Germinal center (tissue), 1 donor: ENCODE data around the gene MUC4.
A peak's percentile ranks its signal among the peaks of the same experiment; 100 is the strongest.

Source experiments
- DNase-seq: peaks from one replicate; pipeline ENCODE4 v3.0.0; 2012; ENCODE audit warnings: mixed read lengths, low spot score

MUC4 gene, protein sequence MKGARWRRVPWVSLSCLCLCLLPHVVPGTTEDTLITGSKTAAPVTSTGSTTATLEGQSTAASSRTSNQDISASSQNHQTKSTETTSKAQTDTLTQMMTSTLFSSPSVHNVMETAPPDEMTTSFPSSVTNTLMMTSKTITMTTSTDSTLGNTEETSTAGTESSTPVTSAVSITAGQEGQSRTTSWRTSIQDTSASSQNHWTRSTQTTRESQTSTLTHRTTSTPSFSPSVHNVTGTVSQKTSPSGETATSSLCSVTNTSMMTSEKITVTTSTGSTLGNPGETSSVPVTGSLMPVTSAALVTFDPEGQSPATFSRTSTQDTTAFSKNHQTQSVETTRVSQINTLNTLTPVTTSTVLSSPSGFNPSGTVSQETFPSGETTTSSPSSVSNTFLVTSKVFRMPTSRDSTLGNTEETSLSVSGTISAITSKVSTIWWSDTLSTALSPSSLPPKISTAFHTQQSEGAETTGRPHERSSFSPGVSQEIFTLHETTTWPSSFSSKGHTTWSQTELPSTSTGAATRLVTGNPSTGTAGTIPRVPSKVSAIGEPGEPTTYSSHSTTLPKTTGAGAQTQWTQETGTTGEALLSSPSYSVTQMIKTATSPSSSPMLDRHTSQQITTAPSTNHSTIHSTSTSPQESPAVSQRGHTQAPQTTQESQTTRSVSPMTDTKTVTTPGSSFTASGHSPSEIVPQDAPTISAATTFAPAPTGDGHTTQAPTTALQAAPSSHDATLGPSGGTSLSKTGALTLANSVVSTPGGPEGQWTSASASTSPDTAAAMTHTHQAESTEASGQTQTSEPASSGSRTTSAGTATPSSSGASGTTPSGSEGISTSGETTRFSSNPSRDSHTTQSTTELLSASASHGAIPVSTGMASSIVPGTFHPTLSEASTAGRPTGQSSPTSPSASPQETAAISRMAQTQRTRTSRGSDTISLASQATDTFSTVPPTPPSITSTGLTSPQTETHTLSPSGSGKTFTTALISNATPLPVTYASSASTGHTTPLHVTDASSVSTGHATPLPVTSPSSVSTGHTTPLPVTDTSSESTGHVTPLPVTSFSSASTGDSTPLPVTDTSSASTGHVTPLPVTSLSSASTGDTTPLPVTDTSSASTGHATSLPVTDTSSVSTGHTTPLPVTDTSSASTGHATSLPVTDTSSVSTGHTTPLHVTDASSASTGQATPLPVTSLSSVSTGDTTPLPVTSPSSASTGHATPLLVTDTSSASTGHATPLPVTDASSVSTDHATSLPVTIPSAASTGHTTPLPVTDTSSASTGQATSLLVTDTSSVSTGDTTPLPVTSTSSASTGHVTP (N-terminal part only)

DNA sequence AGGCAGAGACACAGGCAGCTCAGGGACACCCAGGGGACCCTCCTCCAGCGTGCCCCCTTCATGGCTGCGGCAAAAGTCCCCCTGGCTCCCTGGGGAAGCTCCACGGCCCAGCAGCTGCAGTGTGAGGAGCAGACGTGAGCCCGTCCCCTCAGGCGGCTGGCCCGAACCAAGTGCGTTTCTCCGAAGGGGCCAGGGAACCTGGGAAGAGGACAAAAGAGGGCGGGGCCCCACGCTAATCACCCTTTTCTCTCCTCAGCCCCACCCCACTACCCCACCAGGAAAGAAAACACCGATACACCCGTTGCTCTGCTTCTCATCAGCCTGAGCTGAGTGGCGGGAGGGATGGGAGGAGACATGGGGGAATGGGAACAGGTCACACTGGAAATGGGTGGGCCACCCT is at the start of gene MUC4:
Gene MUC4, minus strand, starts transcription at position 174 of the 400 bp plus-strand sequence. Its CDS starts 112 bp downstream, at position 62.
- no peak for DNase-seq

DNA sequence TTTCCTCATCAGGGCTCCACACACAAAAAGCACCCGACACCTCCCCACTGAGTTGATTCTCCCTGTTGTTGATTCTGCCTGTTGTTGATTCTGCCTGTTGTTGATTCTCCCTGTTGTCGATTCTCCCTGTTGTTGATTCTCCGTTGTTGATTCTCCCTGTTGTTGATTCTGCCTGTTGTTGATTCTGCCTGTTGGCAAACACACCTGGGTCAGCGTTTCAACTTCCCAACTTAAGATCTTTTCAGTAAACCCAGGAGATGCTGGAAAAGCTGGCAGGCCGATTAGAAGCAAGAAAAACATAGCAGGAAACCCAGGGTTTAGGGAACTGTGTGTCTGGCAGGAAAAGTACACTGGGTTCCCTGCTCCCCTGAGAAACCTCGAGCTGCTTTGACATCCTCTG is 48.7 kb upstream of the MUC4 start:
- DNase-seq, result no peak

DNA sequence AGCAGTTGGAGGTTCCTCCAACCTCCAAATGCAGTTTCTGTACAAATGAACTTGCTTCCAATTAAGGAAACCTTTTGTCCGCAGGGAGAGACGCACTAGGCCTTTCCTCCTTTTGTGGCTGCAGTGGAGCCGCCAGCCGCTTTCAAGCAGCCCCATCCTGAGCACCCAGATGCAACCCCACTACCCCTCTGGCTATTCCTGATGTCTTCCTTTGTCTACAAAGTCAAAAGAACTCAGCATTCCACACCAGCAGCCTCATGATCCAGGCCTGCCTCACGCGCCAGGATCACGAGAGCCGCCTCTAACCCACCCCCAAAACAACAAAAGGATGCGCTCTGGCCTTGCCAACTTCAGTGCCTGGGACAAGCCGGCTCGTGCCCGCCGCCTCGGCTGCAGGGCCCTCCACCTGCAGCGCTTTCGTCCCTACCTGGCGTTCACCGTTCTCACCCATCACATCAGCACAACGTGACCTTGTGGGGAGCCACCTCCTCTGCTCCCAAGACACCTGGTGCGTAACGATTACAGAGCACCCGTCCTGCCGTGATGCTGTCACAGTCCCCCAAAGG is 48.2 kb upstream of the MUC4 start:
- DNase-seq, result no peak

DNA sequence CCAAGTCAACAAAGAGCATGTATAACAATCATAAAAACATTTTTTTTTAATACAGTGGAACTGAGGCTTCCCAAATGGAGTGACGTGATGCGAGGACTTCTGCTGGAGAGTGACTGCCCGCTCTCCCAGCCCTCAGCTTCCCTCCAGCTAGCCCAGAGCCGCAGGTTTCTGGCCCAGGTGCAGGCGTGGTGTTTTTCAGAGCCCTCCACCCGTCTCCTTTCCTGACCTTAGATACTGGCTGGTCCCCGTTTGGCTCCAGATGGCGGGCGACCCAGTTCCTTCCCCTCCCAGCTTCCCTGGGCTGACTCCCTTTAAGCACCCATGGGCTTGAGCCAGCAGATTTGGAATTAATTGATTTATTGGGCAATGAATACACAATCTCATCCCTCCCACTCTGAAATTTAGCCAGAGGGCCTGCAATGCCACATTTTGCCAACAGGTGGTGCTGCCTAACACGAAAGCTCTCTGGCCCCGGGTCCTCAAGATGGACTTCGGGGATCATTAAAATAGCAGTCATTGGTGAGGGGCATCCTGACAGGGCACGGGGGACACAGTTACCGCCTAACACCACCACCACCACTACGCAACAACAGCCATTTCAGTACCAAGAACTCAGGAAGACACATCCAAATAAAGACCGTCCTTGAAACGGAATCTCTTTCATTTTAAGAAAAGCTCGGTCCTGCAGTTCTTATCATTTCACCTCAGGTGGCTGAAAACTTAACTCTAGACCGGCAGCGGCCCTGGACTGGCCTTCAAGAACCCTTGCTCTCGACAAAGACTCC is 47.5 kb upstream of the MUC4 start:
- DNase-seq, result peak; percentile 83

DNA sequence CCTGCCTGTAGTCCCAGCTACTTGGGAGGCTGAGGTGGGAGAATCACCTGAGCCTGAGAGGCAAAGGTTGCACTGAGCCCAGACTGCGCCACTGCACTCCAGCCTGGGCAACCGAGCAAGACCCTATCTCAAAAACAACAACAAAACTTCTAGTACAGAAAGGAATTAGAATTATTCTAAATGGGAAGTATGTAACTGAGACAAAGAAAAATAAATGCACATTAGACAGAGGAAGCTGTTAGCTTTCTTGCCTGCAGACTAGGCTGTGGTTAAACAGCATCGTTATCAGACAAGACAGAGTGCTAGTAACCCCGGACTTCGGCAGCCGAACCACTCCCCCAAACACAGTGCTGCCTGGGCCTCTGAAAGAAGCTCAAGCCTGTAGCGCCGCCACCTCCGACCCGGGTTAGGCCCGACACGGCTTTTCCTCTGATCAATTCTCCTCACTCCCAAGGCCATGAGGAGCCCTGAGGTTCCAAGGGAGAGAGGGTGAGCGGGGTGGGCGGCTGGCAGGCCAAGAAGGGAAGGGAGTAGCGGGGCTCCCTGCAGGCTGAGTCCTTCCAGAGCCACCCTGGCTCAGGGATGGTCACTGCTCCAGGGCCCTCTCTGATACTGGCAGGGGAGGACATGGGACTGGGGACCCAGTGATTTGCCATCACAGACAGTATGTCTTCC is 44.8 kb upstream of the MUC4 start:
- DNase-seq, result no peak

DNA sequence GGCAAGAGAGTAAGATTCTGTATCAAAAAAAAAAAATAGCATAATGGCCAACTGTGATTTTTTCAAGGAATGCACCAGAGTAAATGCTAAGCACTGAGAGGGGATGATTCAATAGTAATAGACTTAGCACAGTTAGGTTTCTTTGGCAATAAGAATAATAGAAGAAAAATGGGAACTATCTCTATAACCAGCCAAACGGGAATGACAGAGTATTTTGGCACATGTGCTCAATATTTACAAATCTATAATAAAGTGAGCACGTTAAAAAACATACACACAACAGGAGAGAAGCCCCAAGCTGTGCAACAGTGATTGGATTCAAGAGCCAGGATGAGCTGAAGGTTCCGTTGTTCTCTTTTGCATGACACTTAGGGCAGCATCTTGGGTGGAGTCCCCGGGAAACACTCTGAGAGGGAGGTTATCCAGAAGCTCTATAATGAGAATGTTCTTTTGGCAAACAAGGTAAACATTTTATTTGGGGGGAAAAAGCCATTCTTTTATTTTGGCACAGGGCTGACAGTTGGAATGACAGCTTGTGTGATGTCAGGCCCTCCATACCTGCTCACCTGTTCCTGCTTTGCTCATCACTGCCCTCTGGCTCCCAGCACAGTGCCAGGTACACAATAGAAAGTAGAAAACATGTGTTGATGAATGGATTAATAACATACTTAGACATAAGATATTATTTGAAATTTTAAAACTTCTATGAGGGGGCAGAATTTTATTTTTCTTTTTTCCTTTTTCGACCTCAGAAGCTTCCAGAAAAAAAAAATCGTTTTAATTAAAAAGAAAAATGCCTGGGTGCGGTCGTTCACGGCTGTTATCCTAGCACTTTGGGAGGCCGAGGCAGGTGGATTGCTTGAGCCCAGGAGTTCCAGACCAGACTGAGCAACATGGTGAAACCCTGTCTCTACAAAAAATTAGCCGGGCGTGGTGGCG is 44.0 kb upstream of the MUC4 start:
- no peak for DNase-seq

DNA sequence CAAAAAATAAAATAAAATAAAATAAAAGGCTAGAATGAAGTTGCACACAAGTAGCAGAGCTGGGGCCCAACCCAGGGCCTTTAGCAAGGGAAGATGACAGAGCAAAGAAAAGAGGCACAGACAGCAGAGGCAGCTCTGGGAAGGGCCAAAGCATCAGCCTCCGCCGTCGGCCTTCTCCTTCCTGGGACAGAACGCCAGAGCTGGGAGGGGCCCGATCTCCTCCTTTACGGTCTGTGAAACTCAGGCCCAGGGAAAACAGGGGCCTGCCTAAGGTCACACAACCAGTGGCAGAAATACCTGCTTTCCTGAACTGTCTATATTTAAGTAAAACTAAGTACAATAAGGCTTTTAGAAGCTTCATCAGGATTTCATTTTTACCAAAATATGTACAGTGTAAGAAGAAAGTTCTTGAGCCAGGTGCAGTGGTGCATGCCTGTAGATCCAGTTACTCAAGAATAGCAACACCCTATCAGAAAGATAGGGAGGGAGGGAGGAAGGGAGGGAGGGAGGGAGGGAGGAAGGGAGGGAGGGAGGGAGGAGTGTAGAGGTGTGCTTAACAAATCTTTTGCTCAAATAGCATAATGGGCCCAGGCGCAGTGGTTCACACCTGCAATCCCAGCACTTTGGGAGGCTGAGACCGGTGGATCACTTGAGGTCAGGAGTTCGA is 43.0 kb upstream of the MUC4 start:
- no peak for DNase-seq

DNA sequence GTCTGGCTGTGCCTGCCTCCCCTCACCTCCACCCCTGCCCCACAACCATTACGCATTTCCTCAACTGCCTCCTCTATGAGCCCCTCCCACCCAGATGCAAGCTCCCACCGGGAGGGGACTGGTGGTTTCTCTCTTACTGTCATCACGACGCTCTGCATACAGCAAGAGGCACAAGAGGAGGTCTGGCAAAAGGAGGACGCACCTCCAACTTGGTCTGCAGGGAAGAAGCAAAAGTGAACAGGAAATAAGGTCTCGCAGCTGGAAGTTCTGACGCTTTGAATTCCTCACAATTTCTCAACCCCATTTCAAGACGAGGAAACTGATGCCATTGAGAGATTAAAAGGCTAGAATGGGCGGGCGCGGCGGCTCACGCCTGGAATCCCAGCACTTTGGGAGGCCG is 42.3 kb upstream of the MUC4 start:
- no peak for DNase-seq

DNA sequence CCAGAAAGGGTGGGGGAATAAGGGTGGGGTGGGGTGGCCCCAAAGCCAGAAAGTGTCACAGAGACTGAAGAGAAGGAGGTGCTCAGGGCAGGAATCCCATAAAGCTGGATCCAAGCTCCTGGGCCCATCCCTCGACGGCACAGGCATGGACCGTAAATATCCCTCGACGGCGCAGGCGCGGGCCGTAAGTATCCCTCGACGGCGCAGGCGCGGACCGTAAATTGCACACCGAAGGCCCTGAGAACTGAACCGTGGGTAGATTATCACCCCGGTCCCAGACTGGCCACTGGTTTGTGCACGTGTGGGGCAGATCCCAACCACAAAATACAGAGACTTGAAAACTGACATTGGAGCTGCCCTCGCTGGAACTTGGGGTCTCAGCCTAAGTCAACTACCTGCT is 41.3 kb upstream of the MUC4 start:
- no peak for DNase-seq

DNA sequence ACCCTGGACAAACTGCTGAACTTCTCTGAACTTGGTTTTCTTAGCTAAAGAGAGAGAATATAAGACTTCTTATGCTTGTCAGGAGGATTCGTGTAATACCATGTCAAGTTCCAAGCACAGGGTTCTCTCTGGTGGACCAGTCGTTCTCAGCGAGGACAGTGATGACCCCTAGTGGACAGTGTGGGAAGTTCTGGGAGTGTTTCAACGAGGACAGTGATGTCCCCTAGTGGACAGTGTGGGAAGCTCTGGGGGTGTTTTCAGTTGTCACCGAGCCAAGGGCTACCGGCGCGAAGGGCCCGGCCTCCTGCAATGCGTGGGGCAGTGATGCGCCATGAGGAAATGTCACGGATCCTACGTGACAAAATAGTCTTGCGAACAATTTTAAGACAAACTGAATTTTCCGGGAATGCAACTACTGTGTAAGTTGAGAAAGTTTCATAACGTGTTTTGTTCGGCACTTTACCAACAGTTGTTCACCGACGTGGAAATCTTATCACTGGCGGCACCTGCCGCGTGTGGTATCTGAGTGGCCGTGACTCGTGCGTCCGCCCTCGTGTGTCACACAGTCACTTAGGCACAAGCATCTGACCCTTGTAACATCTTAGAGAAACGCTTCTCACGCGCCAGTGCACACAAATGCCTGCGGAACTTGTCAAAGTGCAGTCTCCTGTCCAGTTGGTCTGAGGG is 39.3 kb upstream of the MUC4 start:
- peak; percentile 85 for DNase-seq

DNA sequence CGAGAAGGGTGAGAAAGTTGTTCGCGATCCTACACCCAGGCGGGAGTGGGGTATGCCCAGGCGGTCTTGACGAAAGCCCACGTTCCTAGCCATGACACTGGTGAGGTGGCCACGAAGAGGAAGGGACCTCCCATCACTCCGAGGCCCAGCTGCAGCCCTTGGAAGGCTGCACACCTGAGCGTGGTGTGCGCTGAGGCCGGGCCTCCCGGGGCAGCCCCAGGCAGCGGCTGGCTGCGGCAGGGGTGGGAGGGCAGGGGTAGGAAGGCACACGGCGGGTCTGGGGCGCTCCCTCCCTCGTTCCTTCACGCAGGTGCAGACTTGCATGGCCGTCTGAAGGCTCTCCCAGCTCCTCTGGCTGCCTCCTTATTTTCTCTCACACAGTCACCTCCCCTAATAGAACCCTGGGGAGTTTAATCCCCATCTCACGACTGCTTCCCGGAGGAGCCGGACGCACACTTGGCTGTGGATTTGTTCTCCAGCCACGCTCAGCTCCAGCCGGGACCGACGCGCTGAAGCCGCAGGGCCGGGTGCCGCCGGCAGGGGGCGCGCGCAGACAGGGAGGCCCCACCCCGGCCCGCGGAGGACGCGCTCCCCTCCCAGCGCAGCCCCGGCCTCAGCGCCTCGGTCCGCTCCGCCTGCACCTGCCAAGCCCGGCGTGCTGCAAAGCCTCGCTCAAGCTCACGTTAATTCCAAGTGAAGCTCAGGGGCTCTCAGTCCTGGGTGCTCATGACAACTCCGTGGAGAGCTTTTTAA is 37.8 kb upstream of the MUC4 start:
- DNase-seq, result peak; percentile 75

DNA sequence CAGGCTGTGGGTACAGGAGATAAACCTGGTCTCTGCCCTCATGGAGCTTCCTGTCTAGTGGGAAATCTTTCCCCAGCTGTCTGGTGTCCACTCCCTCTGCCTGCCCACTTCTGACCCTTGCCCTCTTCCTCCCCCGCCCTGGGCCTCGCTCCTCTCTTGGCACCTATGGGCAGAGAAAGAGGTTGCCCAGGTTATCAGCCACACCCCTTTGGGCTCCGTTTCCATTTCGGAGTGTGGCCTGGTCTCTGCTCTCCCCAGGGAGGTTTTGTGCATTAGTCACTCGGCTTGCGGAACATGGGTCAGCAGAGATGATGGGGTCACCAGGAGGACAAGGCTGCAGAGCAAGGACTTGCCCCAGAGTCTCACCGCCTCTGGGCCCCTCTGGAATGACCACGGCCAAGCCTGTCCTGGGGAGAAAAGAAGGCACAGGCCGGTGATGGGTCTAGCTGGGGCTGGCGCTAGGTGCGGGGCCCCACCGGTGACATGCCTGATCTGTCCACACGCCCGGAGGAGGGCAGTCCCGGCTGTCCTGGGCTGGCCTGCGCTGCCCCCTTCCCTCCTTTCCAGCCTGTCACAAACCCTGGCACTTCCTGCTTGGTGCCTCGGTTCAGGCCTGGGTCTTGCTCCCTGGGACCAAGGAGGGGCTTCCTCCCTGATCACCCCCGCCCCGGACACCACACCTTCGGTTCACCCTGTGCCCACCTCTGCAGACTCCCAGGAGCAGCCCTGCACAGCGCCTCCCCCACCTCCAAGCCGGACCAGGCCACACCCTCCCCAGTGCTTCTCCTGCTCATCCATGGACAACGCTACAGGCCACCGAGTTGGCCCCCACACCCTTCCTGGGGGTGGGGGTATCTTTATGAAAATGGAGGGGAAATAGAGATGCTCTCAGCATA is 35.6 kb upstream of the MUC4 start:
- DNase-seq, result no peak

DNA sequence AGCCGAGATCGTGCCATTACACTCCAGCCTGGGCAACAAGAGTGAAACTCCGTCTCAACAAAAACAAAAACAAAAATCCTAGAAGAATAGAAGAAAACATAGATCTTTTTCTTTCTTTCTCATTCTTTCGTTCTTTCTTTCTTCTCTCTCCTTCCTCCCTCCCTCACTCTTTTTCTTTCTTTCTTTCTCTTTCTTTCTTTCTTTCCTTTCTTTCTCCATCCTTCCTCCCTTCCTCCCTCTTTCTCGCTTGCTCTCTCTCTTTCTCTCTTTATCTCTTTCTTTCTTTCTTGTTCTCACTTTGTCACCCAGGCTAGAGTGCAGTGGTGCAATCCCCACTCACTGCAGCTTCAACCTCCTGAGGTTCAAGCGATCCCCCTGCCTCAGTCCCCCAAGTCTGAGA is 33.8 kb upstream of the MUC4 start:
- no peak for DNase-seq

DNA sequence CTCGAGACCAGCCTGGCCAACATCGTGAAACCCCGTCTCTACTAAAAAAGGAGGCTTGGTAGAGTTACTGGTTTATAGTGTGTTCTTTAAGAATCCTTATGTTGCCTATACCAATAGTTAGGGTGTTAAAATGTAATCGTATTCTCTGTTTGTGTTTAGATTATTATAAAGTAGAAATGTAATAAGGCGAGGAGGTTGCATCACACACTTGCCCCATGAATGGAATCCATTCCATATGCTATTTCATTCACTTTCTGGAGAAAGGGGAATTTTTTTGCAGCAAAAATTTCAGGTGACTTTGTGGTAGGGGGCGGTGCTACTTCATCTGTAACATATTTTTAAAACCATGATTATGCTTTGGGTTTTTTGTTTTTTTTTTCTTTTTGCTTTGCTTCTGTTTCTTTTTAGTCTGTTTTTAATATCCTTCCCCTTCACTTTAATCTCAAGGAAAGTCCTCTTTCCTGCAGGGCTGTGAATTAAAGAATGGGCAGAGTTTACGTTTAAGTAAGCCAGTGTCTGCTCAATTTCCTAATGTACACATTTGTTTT is 33.0 kb upstream of the MUC4 start:
- DNase-seq, result no peak

DNA sequence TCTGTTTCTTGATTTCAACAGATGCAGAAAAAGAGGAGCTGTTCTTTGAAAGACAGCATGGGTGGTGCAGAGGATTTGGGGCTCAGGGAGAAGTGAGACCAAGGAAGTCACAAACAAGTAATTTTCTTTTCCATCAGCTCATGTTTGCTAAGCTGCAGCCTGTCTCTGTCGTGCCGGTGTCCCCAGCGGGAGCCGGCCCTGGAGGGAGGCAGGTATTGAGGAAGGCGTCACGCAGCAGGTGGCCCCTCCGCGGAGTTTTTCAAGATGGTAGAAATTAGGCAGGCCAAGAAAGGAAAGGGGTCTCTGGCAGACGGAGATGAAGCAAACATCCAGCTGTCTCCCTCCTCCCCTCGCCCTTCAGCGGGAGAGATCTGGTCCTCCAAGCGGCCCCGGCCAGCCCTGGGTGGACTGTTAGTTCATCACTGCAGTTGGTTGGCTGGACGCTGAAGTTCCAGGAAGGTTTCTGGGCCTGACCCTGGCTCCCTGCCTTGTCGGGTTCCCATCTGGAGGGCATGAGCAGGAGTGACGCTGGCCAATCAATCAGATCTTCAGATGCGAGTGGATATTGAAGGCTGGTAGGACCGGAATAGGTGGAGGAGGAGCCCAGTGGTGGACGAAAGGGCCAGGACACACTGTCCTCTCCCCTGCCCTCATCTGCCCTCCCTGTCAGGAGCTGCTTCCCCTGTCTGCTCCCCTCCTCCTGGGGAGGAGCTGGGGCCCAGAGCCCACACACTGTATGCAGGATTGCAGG is 27.7 kb upstream of the MUC4 start:
- no peak for DNase-seq
